Measurements from ENCODE around the gene CCDC85C. TPM values are rescaled to one million over a fixed set of nuclear protein-coding genes. Genes with fewer than 3 reads are reported as not detected.

The CCDC85C gene
- total RNA-seq, 1 donor from 2014 or later = 7.0 TPM

GRCh38 chr14:99503848-99504453, 100.1 kb downstream of the CCDC85C start:
- Mint-ChIP-seq H3K27ac (ENCODE audit: unreplicated experiment) (no peak overlapping the region), H3K27me3 (ENCODE audit: low read depth) (no peaks in the 10 kb centered on the region), H3K36me3 (ENCODE audit: low read depth) (peaks cover 45% of the 10 kb centered on the region), H3K4me3 (ENCODE audit: unreplicated experiment) (no peak overlapping the region), H3K9me3 (ENCODE audit: low read depth) (no peaks in the 10 kb centered on the region), H3K4me1 (ENCODE audit: low read depth) (no peaks in the 10 kb centered on the region)
- TF ChIP-seq CTCF (IDR thresholded peaks at IDR 0.05) = no peak
- peak; percentile 64 for DNase-seq (ENCODE audit: low spot score)

- peak; percentile 77 for DNase-seq (ENCODE audit: low spot score)
- Mint-ChIP-seq H3K36me3 (ENCODE audit: low read depth) (peaks cover 46% of the 10 kb centered on the region), H3K4me1 (ENCODE audit: low read depth) (no peaks in the 10 kb centered on the region), H3K27me3 (ENCODE audit: low read depth) (no peaks in the 10 kb centered on the region), H3K9me3 (ENCODE audit: low read depth) (no peaks in the 10 kb centered on the region), H3K4me3 (ENCODE audit: unreplicated experiment) (no peak overlapping the region), H3K27ac (ENCODE audit: unreplicated experiment) (no peak overlapping the region)
- no peak for TF ChIP-seq CTCF (IDR thresholded peaks at IDR 0.05)
Measured at GRCh38 chr14:99502989-99503421, 101.0 kb downstream of the CCDC85C start.

GRCh38 chr14:99497894-99498293, 106.1 kb downstream of the CCDC85C start:
- no peaks in the 10 kb centered on the region for H3K9me3 Mint-ChIP-seq (ENCODE audit: low read depth)
- peak; percentile 40 for DNase-seq (ENCODE audit: low spot score)
- TF ChIP-seq CTCF (IDR thresholded peaks at IDR 0.05) = no peak
- H3K27ac Mint-ChIP-seq (ENCODE audit: unreplicated experiment) = no peak overlapping the region
- no peaks in the 10 kb centered on the region for H3K27me3 Mint-ChIP-seq (ENCODE audit: low read depth)
- no peak overlapping the region for H3K4me3 Mint-ChIP-seq (ENCODE audit: unreplicated experiment)
- peaks cover 34% of the 10 kb centered on the region for H3K36me3 Mint-ChIP-seq (ENCODE audit: low read depth)
- H3K4me1 Mint-ChIP-seq (ENCODE audit: low read depth) = no peaks in the 10 kb centered on the region

GRCh38 chr14:99497341-99497740, 106.7 kb downstream of the CCDC85C start:
- no peaks in the 10 kb centered on the region for H3K4me1 Mint-ChIP-seq (ENCODE audit: low read depth)
- H3K4me3 Mint-ChIP-seq (ENCODE audit: unreplicated experiment) = no peak overlapping the region
- peaks cover 35% of the 10 kb centered on the region for H3K36me3 Mint-ChIP-seq (ENCODE audit: low read depth)
- H3K27ac Mint-ChIP-seq (ENCODE audit: unreplicated experiment) = no peak overlapping the region
- H3K27me3 Mint-ChIP-seq (ENCODE audit: low read depth) = no peaks in the 10 kb centered on the region
- no peak for DNase-seq (ENCODE audit: low spot score)
- no peak for TF ChIP-seq CTCF (IDR thresholded peaks at IDR 0.05)
- H3K9me3 Mint-ChIP-seq (ENCODE audit: low read depth) = no peaks in the 10 kb centered on the region

GRCh38 chr14:99484106-99484505, 119.9 kb downstream of the CCDC85C start:
- no peaks in the 10 kb centered on the region for H3K27me3 Mint-ChIP-seq (ENCODE audit: low read depth)
- no peaks in the 10 kb centered on the region for H3K36me3 Mint-ChIP-seq (ENCODE audit: low read depth)
- no peak overlapping the region for H3K27ac Mint-ChIP-seq (ENCODE audit: unreplicated experiment)
- H3K4me3 Mint-ChIP-seq (ENCODE audit: unreplicated experiment) = no peak overlapping the region
- H3K9me3 Mint-ChIP-seq (ENCODE audit: low read depth) = no peaks in the 10 kb centered on the region
- DNase-seq (ENCODE audit: low spot score) = no peak
- TF ChIP-seq CTCF (IDR thresholded peaks at IDR 0.05) = no peak
- H3K4me1 Mint-ChIP-seq (ENCODE audit: low read depth) = peaks cover 59% of the 10 kb centered on the region

All from chondrocyte (in vitro differentiated cells).